HG03521 (cell line): ENCODE results near the gene TMEM167A.
A peak's percentile ranks its signal among the peaks of the same experiment; 100 is the strongest.

Experiments
- ATAC-seq: cut with Tn5 transposase; IDR thresholded peaks from one replicate; pipeline ENCODE4 v1.9.1; 2021; ENCODE audit warnings: mild to moderate bottlenecking, moderate library complexity; ENCODE audit not compliant: unreplicated experiment

Gene TMEM167A

GRCh38 chr5:83076742-83077661, at the start of gene TMEM167A, which contains the start of gene XRCC4:
TMEM167A (minus strand) TSS chr5:83077394; CDS start chr5:83077323, 71 bp downstream.
XRCC4 (plus strand) TSS chr5:83077547; CDS start chr5:83104920, 27,373 bp downstream.
- ATAC-seq, result peak; percentile 97

GRCh38 chr5:83126501-83126900, 49.3 kb upstream of the TMEM167A start:
- ATAC-seq, result no peak

- ATAC-seq, result no peak
Measured at GRCh38 chr5:83125560-83125959, 48.4 kb upstream of the TMEM167A start.

GRCh38 chr5:83124593-83124992, 47.4 kb upstream of the TMEM167A start:
- no peak for ATAC-seq

GRCh38 chr5:83118976-83119375, 41.8 kb upstream of the TMEM167A start:
- no peak for ATAC-seq

GRCh38 chr5:83118471-83118870, 41.3 kb upstream of the TMEM167A start:
- ATAC-seq, result no peak

- ATAC-seq, result no peak
Measured at GRCh38 chr5:83115816-83116215, 38.6 kb upstream of the TMEM167A start.

GRCh38 chr5:83109380-83109779, 32.2 kb upstream of the TMEM167A start:
- no peak for ATAC-seq

- ATAC-seq, result no peak
Measured at GRCh38 chr5:83107692-83108420, 30.7 kb upstream of the TMEM167A start.

GRCh38 chr5:83104021-83104420, 26.8 kb upstream of the TMEM167A start:
- no peak for ATAC-seq

- ATAC-seq, result no peak
Measured at GRCh38 chr5:83102364-83102980, 25.3 kb upstream of the TMEM167A start.

- ATAC-seq, result no peak
Measured at GRCh38 chr5:83101514-83101913, 24.3 kb upstream of the TMEM167A start.

GRCh38 chr5:83099445-83099844, 22.3 kb upstream of the TMEM167A start:
- ATAC-seq, result no peak

- no peak for ATAC-seq
Measured at GRCh38 chr5:83099001-83099400, 21.8 kb upstream of the TMEM167A start.

GRCh38 chr5:83097689-83098231, 20.6 kb upstream of the TMEM167A start:
- ATAC-seq, result no peak

- ATAC-seq, result no peak
Measured at GRCh38 chr5:83096660-83097339, 19.6 kb upstream of the TMEM167A start.

GRCh38 chr5:83095957-83096539, 18.9 kb upstream of the TMEM167A start:
- no peak for ATAC-seq

GRCh38 chr5:83095163-83095956, 18.2 kb upstream of the TMEM167A start:
- no peak for ATAC-seq

- no peak for ATAC-seq
Measured at GRCh38 chr5:83093692-83094091, 16.5 kb upstream of the TMEM167A start.
